HEK293T (cell line): ENCODE data around the gene FAM171A1.

Experiments
- BHLHE40 ChIP-seq: fragments of 450-650 bp; IDR thresholded peaks from 2 replicates; pipeline ENCODE4 v1.6.1; 2016; ENCODE audit warnings: mild to moderate bottlenecking, moderate library complexity, borderline replicate concordance
- FOXM1 ChIP-seq: fragments of 450-650 bp; IDR thresholded peaks from 2 replicates; pipeline ENCODE4 v1.6.1; 2017; ENCODE audit warnings: mild to moderate bottlenecking, borderline replicate concordance

GRCh38 chr10:15342970-15343369 is 28.1 kb downstream of the FAM171A1 start:
- no peak for TF ChIP-seq FOXM1
- TF ChIP-seq BHLHE40: no peak
